ENCODE measurements around the gene AK8. TPM values are rescaled to one million over a fixed set of nuclear protein-coding genes. Genes with fewer than 3 reads are reported as not detected.

Gene AK8
- polyA plus RNA-seq, 3 donors, result 0.08 TPM; not detected in 2

- H3K27me3 Mint-ChIP-seq (ENCODE audit: low read depth in 3 of 3), result peaks cover 0 to 2% (median 0%) of the 10 kb centered on the region in 3 donors
- H3K79me2 ChIP-seq (ENCODE audit: insufficient read depth, low read length), result no peaks in the 10 kb centered on the region
- 100% methylated on average over 4 of the region's 6 CpGs for WGBS (ENCODE audit: insufficient coverage)
- no peaks in the 10 kb centered on the region for H3K4me1 Mint-ChIP-seq
- intact Hi-C loops (cut with micrococcal nuclease), result no loop called here
- H3K27ac ChIP-seq (ENCODE audit: low read depth in 1 of 2, low read length in 2 of 2), result no peak overlapping the region
- no peaks in the 10 kb centered on the region for H3K4me1 ChIP-seq (ENCODE audit: control insufficient read depth in 1 of 2, insufficient read depth in 2 of 2, low read length in 2 of 2)
- no peak overlapping the region for H2AFZ ChIP-seq (ENCODE audit: insufficient read depth, low read depth, low read length, poor library complexity, severe bottlenecking)
- no peak for TF ChIP-seq CTCF (IDR thresholded peaks at IDR 0.05)
- no peak overlapping the region for H3K4me2 ChIP-seq (replicated peaks; ENCODE audit: extremely low read depth, low read length, poor library complexity, severe bottlenecking)
- H3K9me3 ChIP-seq (replicated peaks in 1 of 2; ENCODE audit: control insufficient read depth in 1 of 2, insufficient read depth in 1 of 2, low read length in 2 of 2), result no peaks in the 10 kb centered on the region
- peaks cover 73 to 88% of the 10 kb centered on the region in 2 donors for H3K36me3 Mint-ChIP-seq
- no peak overlapping the region for H3K9ac ChIP-seq (ENCODE audit: insufficient read depth, low read length, poor library complexity, severe bottlenecking)
- no peaks in the 10 kb centered on the region for H3K27me3 ChIP-seq (ENCODE audit: control insufficient read depth in 2 of 2, insufficient read depth in 2 of 2, low read length in 2 of 2)
- no peak overlapping the region for H3K27ac Mint-ChIP-seq
- H3K9me3 Mint-ChIP-seq, result peaks cover 0 to 2% (median 0%) of the 10 kb centered on the region in 7 donors
- H3K4me3 ChIP-seq (replicated peaks in 1 of 3; ENCODE audit: low read depth in 2 of 3, low read length in 3 of 3), result no peak overlapping the region
- no peak for DNase-seq
- no peak overlapping the region for H3K4me3 Mint-ChIP-seq
- H3K36me3 ChIP-seq (replicated peaks in 1 of 2; ENCODE audit: control insufficient read depth in 1 of 2, insufficient read depth in 2 of 2, low read length in 2 of 2), result peaks cover 66 to 98% of the 10 kb centered on the region in 2 donors
- H4K20me1 ChIP-seq (ENCODE audit: insufficient read depth, low read length), result no peaks in the 10 kb centered on the region
These were observed 36.8 kb upstream of the AK8 start for GRCh38 chr9:132914924-132915323.

- WGBS (ENCODE audit: insufficient coverage), result 95% methylated on average over 4 of the region's 4 CpGs
- Mint-ChIP-seq H3K9me3 (peaks cover 0 to 4% (median 0%) of the 10 kb centered on the region in 7 donors), H3K4me3 (no peak overlapping the region), H3K27me3 (ENCODE audit: low read depth in 3 of 3) (peaks cover 0 to under 1% (median 0%) of the 10 kb centered on the region in 3 donors), H3K4me1 (no peaks in the 10 kb centered on the region), H3K36me3 (peaks cover 73 to 81% of the 10 kb centered on the region in 2 donors), H3K27ac (no peak overlapping the region)
- no peaks in the 10 kb centered on the region for H3K79me2 ChIP-seq (ENCODE audit: insufficient read depth, low read length)
- no peak overlapping the region for H3K27ac ChIP-seq (ENCODE audit: low read depth in 1 of 2, low read length in 2 of 2)
- no peak overlapping the region for H3K9ac ChIP-seq (ENCODE audit: insufficient read depth, low read length, poor library complexity, severe bottlenecking)
- H3K4me1 ChIP-seq (ENCODE audit: control insufficient read depth in 1 of 2, insufficient read depth in 2 of 2, low read length in 2 of 2), result no peaks in the 10 kb centered on the region
- TF ChIP-seq CTCF (IDR thresholded peaks at IDR 0.05), result no peak
- no peak overlapping the region for H3K4me3 ChIP-seq (replicated peaks in 1 of 3; ENCODE audit: low read depth in 2 of 3, low read length in 3 of 3)
- DNase-seq, result no peak
- no peaks in the 10 kb centered on the region for H3K9me3 ChIP-seq (replicated peaks in 1 of 2; ENCODE audit: control insufficient read depth in 1 of 2, insufficient read depth in 1 of 2, low read length in 2 of 2)
- peaks cover 51 to 90% of the 10 kb centered on the region in 2 donors for H3K36me3 ChIP-seq (replicated peaks in 1 of 2; ENCODE audit: control insufficient read depth in 1 of 2, insufficient read depth in 2 of 2, low read length in 2 of 2)
- intact Hi-C loops (cut with micrococcal nuclease), result no loop called here
- H2AFZ ChIP-seq (ENCODE audit: insufficient read depth, low read depth, low read length, poor library complexity, severe bottlenecking), result no peak overlapping the region
- no peaks in the 10 kb centered on the region for H3K27me3 ChIP-seq (ENCODE audit: control insufficient read depth in 2 of 2, insufficient read depth in 2 of 2, low read length in 2 of 2)
- no peak overlapping the region for H3K4me2 ChIP-seq (replicated peaks; ENCODE audit: extremely low read depth, low read length, poor library complexity, severe bottlenecking)
- no peaks in the 10 kb centered on the region for H4K20me1 ChIP-seq (ENCODE audit: insufficient read depth, low read length)
These were observed 34.0 kb upstream of the AK8 start for GRCh38 chr9:132912131-132912530.
